Activated CD8-positive, alpha-beta memory T cell treated with anti-CD3 and anti-CD28 coated beads, Interleukin-2, amount 50 U/mL, for 1 hour (primary cell): Measurements from ENCODE around the gene ADCY10.
"Not testable (repeated sequence)": the region's sequence is repeated elsewhere in the genome, so short reads cannot be mapped to it uniquely, and the experiment has no call there.

Experiments used
- DNase-seq: peaks from one replicate; pipeline ENCODE4 v3.0.0-alpha.2; 2020; ENCODE audit errors: extremely low read depth

The ADCY10 gene

GRCh38 chr1:167860231-167860923 lies 53.6 kb downstream of the ADCY10 start:
- no peak for DNase-seq

GRCh38 chr1:167856711-167857418 lies 57.1 kb downstream of the ADCY10 start:
- no peak for DNase-seq

GRCh38 chr1:167854184-167854583 lies 59.8 kb downstream of the ADCY10 start:
- DNase-seq, result no peak

GRCh38 chr1:167849666-167850065 lies 64.3 kb downstream of the ADCY10 start:
- DNase-seq, result no peak

- no peak for DNase-seq
Measured at GRCh38 chr1:167842872-167843271, 71.1 kb downstream of the ADCY10 start.

- DNase-seq, result no peak
Measured at GRCh38 chr1:167841530-167841929, 72.4 kb downstream of the ADCY10 start.

- no peak for DNase-seq
Measured at GRCh38 chr1:167839009-167839408, 74.9 kb downstream of the ADCY10 start.

- DNase-seq, result no peak
Measured at GRCh38 chr1:167837326-167837725, 76.6 kb downstream of the ADCY10 start.

GRCh38 chr1:167836197-167836596 lies 77.7 kb downstream of the ADCY10 start:
- no peak for DNase-seq

- DNase-seq, result no peak
Measured at GRCh38 chr1:167833904-167834303, 80.0 kb downstream of the ADCY10 start.

- DNase-seq, result no peak
Measured at GRCh38 chr1:167832693-167833092, 81.2 kb downstream of the ADCY10 start.

GRCh38 chr1:167830668-167831067 lies 83.3 kb downstream of the ADCY10 start:
- DNase-seq, result not testable (repeated sequence)

- DNase-seq, result no peak
Measured at GRCh38 chr1:167829868-167830267, 84.1 kb downstream of the ADCY10 start.

GRCh38 chr1:167826127-167826526 lies 87.8 kb downstream of the ADCY10 start:
- DNase-seq, result no peak

GRCh38 chr1:167825419-167826079 lies 88.4 kb downstream of the ADCY10 start:
- DNase-seq, result no peak

- DNase-seq, result no peak
Measured at GRCh38 chr1:167824163-167824794, 89.7 kb downstream of the ADCY10 start.

- DNase-seq, result no peak
Measured at GRCh38 chr1:167821969-167822685, 91.8 kb downstream of the ADCY10 start.

GRCh38 chr1:167821356-167821685 lies 92.6 kb downstream of the ADCY10 start:
- DNase-seq, result no peak

GRCh38 chr1:167820684-167821355 lies 93.1 kb downstream of the ADCY10 start:
- no peak for DNase-seq

GRCh38 chr1:167819849-167820683 lies 93.9 kb downstream of the ADCY10 start:
- no peak for DNase-seq
